Measurements from ENCODE around the gene SEC22C. TPM values are rescaled to one million over a fixed set of nuclear protein-coding genes. Genes with fewer than 3 reads are reported as not detected.

The SEC22C gene
- total RNA-seq, 4 donors from 2014 or later, result 20.5 to 35.6 (median 30.8) TPM

- 96 to 97% methylated on average over 4 of the region's 4 CpGs for WGBS, 2 donors
- H3K4me3 ChIP-seq (ENCODE audit: low read depth, poor library complexity, severe bottlenecking), result no peak overlapping the region
- no peak for DNase-seq (ENCODE audit: low spot score in 2 of 2)
- no peak for TF ChIP-seq POLR2A (IDR thresholded peaks at IDR 0.05)
- no peak for TF ChIP-seq CTCF (IDR thresholded peaks at IDR 0.05)
- intact Hi-C loops (cut with DNase I; ENCODE audit: low total_unique reads), result no loop called here
These were observed 13.9 kb upstream of the SEC22C start for GRCh38 chr3:42595682-42596081.

GRCh38 chr3:42593635-42594034, 11.9 kb upstream of the SEC22C start:
- WGBS, 2 donors, result 93 to 100% methylated on average over 1 of the region's 1 CpG
- DNase-seq (ENCODE audit: low spot score in 2 of 2), result no peak
- no peak for TF ChIP-seq POLR2A (IDR thresholded peaks at IDR 0.05)
- TF ChIP-seq CTCF (IDR thresholded peaks at IDR 0.05), result no peak
- H3K4me3 ChIP-seq (ENCODE audit: low read depth, poor library complexity, severe bottlenecking), result no peak overlapping the region
- intact Hi-C loops (cut with DNase I; ENCODE audit: low total_unique reads), result no loop called here

- no peak for DNase-seq (ENCODE audit: low spot score in 2 of 2)
- TF ChIP-seq CTCF (IDR thresholded peaks at IDR 0.05) (no peak), POLR2A (IDR thresholded peaks at IDR 0.05) (no peak)
- no peak overlapping the region for H3K4me3 ChIP-seq (ENCODE audit: low read depth, poor library complexity, severe bottlenecking)
- intact Hi-C loops (cut with DNase I; ENCODE audit: low total_unique reads), result no loop called here
- WGBS, 2 donors, result 80 to 84% methylated on average over 4 of the region's 4 CpGs
These were observed 10.0 kb upstream of the SEC22C start for GRCh38 chr3:42591811-42592210.

GRCh38 chr3:42590989-42591756, 9.4 kb upstream of the SEC22C start:
- 7 to 8% methylated on average over 43 to 44 of the region's 44 CpGs for WGBS, 2 donors
- no peak for TF ChIP-seq POLR2A (IDR thresholded peaks at IDR 0.05)
- TF ChIP-seq CTCF (IDR thresholded peaks at IDR 0.05), result no peak
- no peak overlapping the region for H3K4me3 ChIP-seq (ENCODE audit: low read depth, poor library complexity, severe bottlenecking)
- intact Hi-C loops (cut with DNase I; ENCODE audit: low total_unique reads), result no loop called here
- peak in 1 of 2 donors; percentile 86 for DNase-seq (ENCODE audit: low spot score in 2 of 2)

- intact Hi-C loops (cut with DNase I; ENCODE audit: low total_unique reads), result no loop called here
- 87 to 90% methylated on average over 20 of the region's 20 CpGs for WGBS, 2 donors
- H3K4me3 ChIP-seq (ENCODE audit: low read depth, poor library complexity, severe bottlenecking), result no peak overlapping the region
- TF ChIP-seq POLR2A (IDR thresholded peaks at IDR 0.05) (no peak), CTCF (IDR thresholded peaks at IDR 0.05) (no peak)
- DNase-seq (ENCODE audit: low spot score in 2 of 2), result peak in 1 of 2 donors; percentile 80
These were observed 7.8 kb upstream of the SEC22C start for GRCh38 chr3:42589382-42590109.
